RWPE2 (cell line): ENCODE measurements around the gene PRR30.

ENCODE experiments used
- ATAC-seq: fragments of 200-7000 bp; cut with Tn5 transposase; 3 replicates; pipeline ENCODE4 v1.9.1; 2021; ENCODE audit warnings: low read depth
- DNase-seq: peaks from one replicate; pipeline ENCODE4 v3.0.0-alpha.2; 2020; ENCODE audit warnings: low spot score
- H3K27ac ChIP-seq: fragments of 450-650 bp; 2 replicates; pipeline ENCODE4 v1.5.1; 2017; ENCODE audit warnings: mild to moderate bottlenecking; ENCODE audit not compliant: poor library complexity, severe bottlenecking
- H3K27me3 ChIP-seq: fragments of 250-450 bp; sonication (Bioruptor Pico); 2 replicates; pipeline ENCODE4 v1.5.1; 2021; ENCODE audit warnings: mild to moderate bottlenecking, moderate library complexity; ENCODE audit not compliant: insufficient read depth, poor library complexity, severe bottlenecking
- H3K36me3 ChIP-seq: fragments of 250-450 bp; sonication (Bioruptor Pico); 2 replicates; pipeline ENCODE4 v1.5.1; 2020; ENCODE audit warnings: low read depth, mild to moderate bottlenecking, moderate library complexity
- H3K4me1 ChIP-seq: fragments of 250-450 bp; sonication (Bioruptor Pico); 2 replicates; pipeline ENCODE4 v1.5.1; 2021; ENCODE audit warnings: mild to moderate bottlenecking, moderate library complexity; ENCODE audit not compliant: insufficient read depth, poor library complexity, severe bottlenecking
- H3K4me3 ChIP-seq: fragments of 250-450 bp; sonication (Bioruptor Pico); 2 replicates; pipeline ENCODE4 v1.5.1; 2021; ENCODE audit warnings: mild to moderate bottlenecking, moderate library complexity; ENCODE audit not compliant: severe bottlenecking
- H3K9me3 ChIP-seq: fragments of 250-450 bp; sonication (Bioruptor Pico); 2 replicates; pipeline ENCODE4 v1.5.1; 2021; ENCODE audit warnings: mild to moderate bottlenecking, moderate library complexity; ENCODE audit not compliant: severe bottlenecking
- CTCF ChIP-seq: fragments of 450-650 bp; IDR thresholded peaks from one replicate; pipeline ENCODE4 v1.5.1; 2017; ENCODE audit warnings: mild to moderate bottlenecking, moderate library complexity; ENCODE audit not compliant: poor library complexity, severe bottlenecking

Gene PRR30

DNA sequence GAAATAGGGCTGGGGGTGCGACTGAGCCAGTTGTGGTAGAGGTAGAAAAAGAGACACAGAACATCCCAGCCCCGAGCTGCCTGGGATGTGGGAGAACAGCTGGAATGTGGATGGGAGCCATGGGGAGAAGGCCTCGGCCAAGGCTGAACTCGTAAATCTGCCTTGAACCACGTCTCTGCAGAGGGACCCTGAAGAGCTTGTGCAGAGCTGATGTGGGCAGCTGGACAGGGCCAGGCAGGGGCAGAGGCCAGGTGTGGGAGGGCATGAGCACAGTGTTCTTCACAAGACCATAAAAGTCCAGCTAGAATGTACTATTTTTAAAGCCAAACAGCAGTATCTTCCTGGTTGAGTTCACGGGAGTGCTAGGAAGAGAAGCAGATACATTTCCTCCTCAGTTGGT, 15.3 kb upstream of the PRR30 start:
- H3K27ac ChIP-seq: no peak overlapping the region
- no peak for ATAC-seq

GRCh38 chr2:27152796-27153464, 13.7 kb upstream of the PRR30 start:
- Histone ChIP-seq H3K27ac (no peak overlapping the region), H3K4me3 (no peak overlapping the region), H3K27me3 (no peaks in the 10 kb centered on the region), H3K36me3 (no peaks in the 10 kb centered on the region), H3K9me3 (no peaks in the 10 kb centered on the region), H3K4me1 (no peaks in the 10 kb centered on the region)
- no peak for DNase-seq
- no peak for TF ChIP-seq CTCF
- peak; percentile 61 for ATAC-seq

More for the DNA sequence above, 15.3 kb upstream of the PRR30 start:
- Histone ChIP-seq H3K4me3 (no peak overlapping the region), H3K4me1 (no peaks in the 10 kb centered on the region), H3K9me3 (no peaks in the 10 kb centered on the region), H3K36me3 (no peaks in the 10 kb centered on the region), H3K27me3 (no peaks in the 10 kb centered on the region)
- DNase-seq: no peak
- TF ChIP-seq CTCF: no peak

DNA sequence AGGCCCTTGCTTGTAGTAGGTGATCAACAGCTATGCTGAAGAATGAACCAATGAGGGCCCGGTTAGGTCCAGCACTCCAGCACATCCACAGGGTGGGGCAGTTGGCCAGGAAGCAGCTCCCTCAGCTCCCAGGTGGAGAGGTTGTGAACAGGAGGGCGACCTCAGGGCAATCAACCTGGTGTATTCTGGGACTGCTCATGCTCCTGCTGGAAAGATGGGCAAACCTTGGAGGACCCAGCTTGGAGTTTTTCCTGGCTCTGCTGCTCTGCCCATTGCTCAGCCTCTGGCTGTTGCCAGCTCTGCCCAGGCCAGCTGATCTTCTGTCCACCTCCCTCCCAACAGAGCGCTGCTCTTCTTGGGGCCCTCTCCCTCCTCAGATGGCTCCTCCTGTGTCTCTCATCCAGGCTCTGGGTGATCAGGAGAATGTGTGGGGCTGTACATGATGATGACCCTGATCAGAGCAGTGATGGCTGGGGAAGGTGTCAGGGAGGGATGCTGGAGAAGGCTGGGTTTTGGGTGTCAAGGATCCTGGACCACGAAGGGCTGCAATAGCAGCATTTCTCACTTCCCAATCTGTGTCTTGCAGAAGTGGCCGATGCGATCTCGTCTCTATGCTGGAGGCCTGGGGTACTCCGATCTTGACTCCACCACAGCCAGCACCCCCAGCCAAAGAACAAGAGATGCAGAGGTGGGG, 13.0 kb upstream of the PRR30 start:
- H3K36me3 ChIP-seq: no peaks in the 10 kb centered on the region
- ATAC-seq (peak; percentile 47; the same call in 1 of the 3 replicates), DNase-seq (no peak)
- no peaks in the 10 kb centered on the region for H3K27me3 ChIP-seq
- no peak for TF ChIP-seq CTCF
- no peak overlapping the region for H3K27ac ChIP-seq
- H3K4me1 ChIP-seq: no peaks in the 10 kb centered on the region
- no peak overlapping the region for H3K4me3 ChIP-seq
- no peaks in the 10 kb centered on the region for H3K9me3 ChIP-seq

DNA sequence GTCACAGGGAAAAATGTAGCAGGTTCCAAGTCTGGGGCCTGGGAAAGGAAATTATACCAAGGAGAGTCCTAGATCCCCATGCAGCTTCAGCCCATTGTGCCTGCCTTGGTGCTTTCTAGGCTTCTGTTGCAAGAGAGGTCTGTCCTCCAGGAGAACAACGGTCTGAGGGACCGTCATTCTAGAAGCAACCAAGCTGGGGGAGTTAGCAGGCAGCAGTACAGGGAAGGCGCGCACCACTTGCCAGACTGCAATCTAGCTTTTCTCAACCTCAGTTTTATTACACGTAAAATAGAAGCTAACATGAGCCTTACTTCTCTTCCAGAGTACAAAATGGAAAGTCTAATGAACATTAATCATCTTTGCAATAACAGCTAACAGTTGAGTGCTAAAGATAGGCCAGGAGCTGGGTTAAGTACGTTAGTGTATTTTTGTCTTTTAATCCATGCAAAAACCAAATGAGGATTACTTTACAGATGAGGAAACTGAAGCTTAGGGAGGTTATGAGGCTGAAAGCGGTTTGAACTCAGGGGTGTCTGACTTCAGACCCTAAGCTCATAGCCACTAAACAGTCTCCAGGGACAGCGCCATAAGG, 11.5 kb upstream of the PRR30 start:
- Histone ChIP-seq H3K9me3 (no peaks in the 10 kb centered on the region), H3K27me3 (no peaks in the 10 kb centered on the region), H3K4me3 (no peak overlapping the region), H3K4me1 (no peaks in the 10 kb centered on the region), H3K27ac (no peak overlapping the region), H3K36me3 (no peaks in the 10 kb centered on the region)
- ATAC-seq: no peak
- TF ChIP-seq CTCF: no peak
- no peak for DNase-seq
